A673 (cell line): ENCODE measurements around the gene PLCL1.

ENCODE experiments used
- EZH2 ChIP-seq: fragments of 200-600 bp; sonication (generic); IDR thresholded peaks from 2 replicates; pipeline ENCODE4 v1.6.1; 2017; ENCODE audit warnings: borderline replicate concordance, low read depth, mild to moderate bottlenecking, mixed read lengths, antibody characterized with exemption, low read length; ENCODE audit not compliant: poor library complexity, severe bottlenecking
- TF ChIP-seq, protein P1 (sequence below): fragments of 300-800, 200-600 bp; sonication (generic); conservative IDR thresholded peaks from 2 replicates; pipeline ENCODE4 v1.5.1; 2017; ENCODE audit warnings: low read depth, mild to moderate bottlenecking, antibody characterized with exemption, low read length, moderate library complexity, mixed read lengths

DNA sequence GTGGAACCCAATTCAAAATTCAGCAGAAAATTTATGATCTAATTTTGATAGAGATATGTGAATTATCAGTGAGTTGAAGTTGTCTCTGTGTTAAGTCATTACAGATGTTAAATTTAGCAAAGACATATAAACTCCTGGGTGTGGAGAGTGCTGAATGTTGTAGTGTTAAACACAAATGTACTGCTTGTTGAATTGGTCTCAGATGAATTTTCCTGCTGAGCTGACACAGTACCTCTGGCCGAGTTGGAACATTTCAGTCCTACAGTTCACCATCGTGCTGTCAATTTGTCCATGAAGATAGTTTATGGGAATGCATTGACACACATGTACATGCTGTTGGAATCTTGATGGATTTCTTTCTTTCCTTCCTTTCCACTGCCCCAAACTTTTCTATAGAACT, 255.9 kb downstream of the PLCL1 start:
- TF ChIP-seq, protein P1, sequence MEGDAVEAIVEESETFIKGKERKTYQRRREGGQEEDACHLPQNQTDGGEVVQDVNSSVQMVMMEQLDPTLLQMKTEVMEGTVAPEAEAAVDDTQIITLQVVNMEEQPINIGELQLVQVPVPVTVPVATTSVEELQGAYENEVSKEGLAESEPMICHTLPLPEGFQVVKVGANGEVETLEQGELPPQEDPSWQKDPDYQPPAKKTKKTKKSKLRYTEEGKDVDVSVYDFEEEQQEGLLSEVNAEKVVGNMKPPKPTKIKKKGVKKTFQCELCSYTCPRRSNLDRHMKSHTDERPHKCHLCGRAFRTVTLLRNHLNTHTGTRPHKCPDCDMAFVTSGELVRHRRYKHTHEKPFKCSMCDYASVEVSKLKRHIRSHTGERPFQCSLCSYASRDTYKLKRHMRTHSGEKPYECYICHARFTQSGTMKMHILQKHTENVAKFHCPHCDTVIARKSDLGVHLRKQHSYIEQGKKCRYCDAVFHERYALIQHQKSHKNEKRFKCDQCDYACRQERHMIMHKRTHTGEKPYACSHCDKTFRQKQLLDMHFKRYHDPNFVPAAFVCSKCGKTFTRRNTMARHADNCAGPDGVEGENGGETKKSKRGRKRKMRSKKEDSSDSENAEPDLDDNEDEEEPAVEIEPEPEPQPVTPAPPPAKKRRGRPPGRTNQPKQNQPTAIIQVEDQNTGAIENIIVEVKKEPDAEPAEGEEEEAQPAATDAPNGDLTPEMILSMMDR = no peak
- TF ChIP-seq EZH2 = no peak
